ENCODE measurements around the gene ABCB8.

ABCB8 gene

GRCh38 chr7:151063212-151063561, 34.9 kb downstream of the ABCB8 start:
- DNase-seq (ENCODE audit: low spot score) (no peak), ATAC-seq (ENCODE audit: low read depth) (peak; percentile 3; the same call in 1 of the 3 replicates)
- no peak overlapping the region for H3K4me3 ChIP-seq (ENCODE audit: severe bottlenecking)
- H3K36me3 ChIP-seq (ENCODE audit: low read depth), result peaks cover 39% of the 10 kb centered on the region
- H3K4me1 ChIP-seq (ENCODE audit: insufficient read depth, poor library complexity, severe bottlenecking), result peaks cover 28% of the 10 kb centered on the region
- TF ChIP-seq, protein P1, sequence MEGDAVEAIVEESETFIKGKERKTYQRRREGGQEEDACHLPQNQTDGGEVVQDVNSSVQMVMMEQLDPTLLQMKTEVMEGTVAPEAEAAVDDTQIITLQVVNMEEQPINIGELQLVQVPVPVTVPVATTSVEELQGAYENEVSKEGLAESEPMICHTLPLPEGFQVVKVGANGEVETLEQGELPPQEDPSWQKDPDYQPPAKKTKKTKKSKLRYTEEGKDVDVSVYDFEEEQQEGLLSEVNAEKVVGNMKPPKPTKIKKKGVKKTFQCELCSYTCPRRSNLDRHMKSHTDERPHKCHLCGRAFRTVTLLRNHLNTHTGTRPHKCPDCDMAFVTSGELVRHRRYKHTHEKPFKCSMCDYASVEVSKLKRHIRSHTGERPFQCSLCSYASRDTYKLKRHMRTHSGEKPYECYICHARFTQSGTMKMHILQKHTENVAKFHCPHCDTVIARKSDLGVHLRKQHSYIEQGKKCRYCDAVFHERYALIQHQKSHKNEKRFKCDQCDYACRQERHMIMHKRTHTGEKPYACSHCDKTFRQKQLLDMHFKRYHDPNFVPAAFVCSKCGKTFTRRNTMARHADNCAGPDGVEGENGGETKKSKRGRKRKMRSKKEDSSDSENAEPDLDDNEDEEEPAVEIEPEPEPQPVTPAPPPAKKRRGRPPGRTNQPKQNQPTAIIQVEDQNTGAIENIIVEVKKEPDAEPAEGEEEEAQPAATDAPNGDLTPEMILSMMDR (IDR thresholded peaks at IDR 0.05; ENCODE audit: poor library complexity, severe bottlenecking), result no peak
- no peaks in the 10 kb centered on the region for H3K27me3 ChIP-seq (ENCODE audit: insufficient read depth, poor library complexity, severe bottlenecking)
- no peaks in the 10 kb centered on the region for H3K9me3 ChIP-seq (ENCODE audit: severe bottlenecking)
- H3K27ac ChIP-seq (ENCODE audit: poor library complexity, severe bottlenecking), result peak overlapping the region; percentile 86

DNA sequence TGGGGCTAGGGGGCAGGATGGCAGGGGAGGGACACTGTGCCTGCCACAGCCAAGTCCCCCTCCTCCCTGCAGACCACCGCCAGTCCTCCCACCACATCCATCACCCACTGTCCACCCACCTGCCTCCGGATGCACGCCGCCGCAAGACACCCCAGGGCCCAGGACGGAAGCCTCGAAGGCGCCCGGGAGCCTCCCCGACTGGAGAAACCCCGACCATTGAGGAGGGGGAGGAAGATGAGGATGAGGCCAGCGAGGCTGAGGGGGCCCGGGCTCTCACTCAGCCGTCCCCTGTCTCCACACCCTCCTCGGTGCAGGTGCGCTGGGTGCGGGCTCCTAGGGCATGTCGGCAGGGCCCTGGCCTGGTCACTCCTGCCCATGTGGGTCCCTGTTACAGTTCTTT, 36.2 kb downstream of the ABCB8 start:
- Histone ChIP-seq H3K4me1 (ENCODE audit: insufficient read depth, poor library complexity, severe bottlenecking) (peaks cover 24% of the 10 kb centered on the region), H3K27me3 (ENCODE audit: insufficient read depth, poor library complexity, severe bottlenecking) (no peaks in the 10 kb centered on the region), H3K9me3 (ENCODE audit: severe bottlenecking) (no peaks in the 10 kb centered on the region), H3K36me3 (ENCODE audit: low read depth) (peaks cover 49% of the 10 kb centered on the region), H3K27ac (ENCODE audit: poor library complexity, severe bottlenecking) (no peak overlapping the region), H3K4me3 (ENCODE audit: severe bottlenecking) (no peak overlapping the region)
- DNase-seq (ENCODE audit: low spot score) (no peak), ATAC-seq (ENCODE audit: low read depth) (no peak)
- TF ChIP-seq, protein P1 (IDR thresholded peaks at IDR 0.05; ENCODE audit: poor library complexity, severe bottlenecking), result no peak

DNA sequence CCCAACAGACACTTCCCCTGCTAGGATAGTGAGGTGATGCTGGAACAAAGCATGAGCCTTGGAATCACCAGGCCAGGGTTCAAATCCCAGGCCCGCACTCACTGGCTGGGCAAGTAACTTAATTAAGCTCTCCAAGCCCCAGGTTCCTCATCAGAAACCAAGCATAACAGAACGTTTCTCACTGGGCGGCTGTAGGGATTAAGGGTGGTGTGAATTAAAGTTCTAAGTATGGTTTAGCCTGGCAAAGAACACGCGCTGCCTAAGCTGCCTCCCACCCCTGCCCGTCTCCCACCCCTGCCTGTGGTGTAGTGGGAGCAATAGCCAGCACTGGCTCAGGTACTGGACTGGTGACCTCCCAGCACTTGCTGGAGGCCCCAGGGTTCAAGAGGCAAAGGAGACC, 36.7 kb downstream of the ABCB8 start:
- ATAC-seq (ENCODE audit: low read depth), result no peak
- Histone ChIP-seq H3K27me3 (ENCODE audit: insufficient read depth, poor library complexity, severe bottlenecking) (no peaks in the 10 kb centered on the region), H3K9me3 (ENCODE audit: severe bottlenecking) (no peaks in the 10 kb centered on the region), H3K4me3 (ENCODE audit: severe bottlenecking) (no peak overlapping the region), H3K4me1 (ENCODE audit: insufficient read depth, poor library complexity, severe bottlenecking) (peaks cover 24% of the 10 kb centered on the region), H3K27ac (ENCODE audit: poor library complexity, severe bottlenecking) (no peak overlapping the region), H3K36me3 (ENCODE audit: low read depth) (peaks cover 54% of the 10 kb centered on the region)
- DNase-seq (ENCODE audit: low spot score), result no peak
- TF ChIP-seq, protein P1 (IDR thresholded peaks at IDR 0.05; ENCODE audit: poor library complexity, severe bottlenecking), result no peak

- TF ChIP-seq, protein P1 (IDR thresholded peaks at IDR 0.05; ENCODE audit: poor library complexity, severe bottlenecking), result no peak
- H3K9me3 ChIP-seq (ENCODE audit: severe bottlenecking), result no peaks in the 10 kb centered on the region
- DNase-seq (ENCODE audit: low spot score) (no peak), ATAC-seq (ENCODE audit: low read depth) (no peak)
- H3K4me1 ChIP-seq (ENCODE audit: insufficient read depth, poor library complexity, severe bottlenecking), result peaks cover 24% of the 10 kb centered on the region
- no peak overlapping the region for H3K27ac ChIP-seq (ENCODE audit: poor library complexity, severe bottlenecking)
- peaks cover 56% of the 10 kb centered on the region for H3K36me3 ChIP-seq (ENCODE audit: low read depth)
- H3K27me3 ChIP-seq (ENCODE audit: insufficient read depth, poor library complexity, severe bottlenecking), result no peaks in the 10 kb centered on the region
- H3K4me3 ChIP-seq (ENCODE audit: severe bottlenecking), result no peak overlapping the region
Observed at GRCh38 chr7:151065516-151065915, 37.3 kb downstream of the ABCB8 start.

DNA sequence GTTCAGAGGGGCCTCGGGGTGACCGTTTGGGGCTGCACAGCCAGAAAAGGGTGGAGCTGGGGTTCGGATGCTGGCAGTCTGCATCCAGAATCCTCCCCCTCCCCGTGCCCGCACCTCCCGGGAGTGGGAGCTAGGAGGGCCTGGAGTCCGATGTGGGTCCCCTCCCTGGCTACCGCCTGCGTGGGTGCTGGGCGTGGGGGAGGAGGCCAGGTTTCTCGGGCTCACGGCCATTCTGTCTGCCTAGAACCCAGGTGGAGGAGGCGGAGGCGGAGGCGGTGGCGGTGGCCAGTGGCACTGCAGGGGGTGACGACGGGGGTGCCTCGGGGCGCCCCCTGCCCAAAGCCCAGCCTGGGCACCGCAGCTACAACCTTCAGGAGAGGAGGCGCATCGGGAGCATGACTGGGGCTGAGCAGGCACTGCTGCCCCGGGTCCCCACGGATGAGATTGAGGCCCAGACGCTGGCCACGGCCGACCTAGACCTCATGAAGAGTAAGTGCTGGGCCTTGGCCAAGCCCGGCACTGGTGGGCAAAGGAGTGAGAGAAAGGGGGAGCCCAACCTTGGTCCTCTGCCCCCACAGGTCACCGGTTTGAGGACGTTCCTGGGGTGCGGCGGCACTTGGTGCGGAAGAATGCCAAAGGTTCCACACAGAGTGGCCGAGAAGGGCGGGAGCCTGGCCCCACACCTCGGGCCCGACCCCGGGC, 38.2 kb downstream of the ABCB8 start:
- ATAC-seq (ENCODE audit: low read depth) (no peak), DNase-seq (ENCODE audit: low spot score) (no peak)
- Histone ChIP-seq H3K4me1 (ENCODE audit: insufficient read depth, poor library complexity, severe bottlenecking) (peaks cover 18% of the 10 kb centered on the region), H3K9me3 (ENCODE audit: severe bottlenecking) (no peaks in the 10 kb centered on the region), H3K27me3 (ENCODE audit: insufficient read depth, poor library complexity, severe bottlenecking) (no peaks in the 10 kb centered on the region), H3K4me3 (ENCODE audit: severe bottlenecking) (no peak overlapping the region), H3K36me3 (ENCODE audit: low read depth) (peaks cover 62% of the 10 kb centered on the region), H3K27ac (ENCODE audit: poor library complexity, severe bottlenecking) (no peak overlapping the region)
- TF ChIP-seq, protein P1 (IDR thresholded peaks at IDR 0.05; ENCODE audit: poor library complexity, severe bottlenecking), result no peak
